AG04450 (cell line): ENCODE measurements around the gene TENT4B. TPM values are rescaled to one million over a fixed set of nuclear protein-coding genes. Genes with fewer than 3 reads are reported as not detected.
"Not testable (repeated sequence)": the region's sequence is repeated elsewhere in the genome, so short reads cannot be mapped to it uniquely, and the experiment has no call there.

Source experiments
- CTCF ChIA-PET: fragments of 300-600, 350-600 bp; formaldehyde crosslinking; extraction: SDS; loops from one replicate; lab custom pipeline; 2022; ENCODE audit warnings: antibody characterized with exemption, inconsistent platforms; lab: Charles Lee
- POLR2A ChIA-PET: fragments of 350-600 bp; formaldehyde crosslinking; extraction: SDS; loops from one replicate; lab custom pipeline; 2021; ENCODE audit warnings: antibody characterized with exemption, inconsistent platforms; lab: Yijun Ruan, JAX
- DNase-seq: peaks from one replicate; pipeline ENCODE4 v3.0.0-alpha.2; 2011; ENCODE audit warnings: low read depth, low spot score
- H3K27ac ChIP-seq: one replicate; pipeline ENCODE4 v1.5.1; 2012; ENCODE audit warnings: low read depth, low read length, control low read depth
- H3K27me3 ChIP-seq: one replicate; pipeline ENCODE4 v1.6.0; 2012; ENCODE audit warnings: low read length; ENCODE audit not compliant: control insufficient read depth, insufficient read depth
- H3K4me3 ChIP-seq: 2 replicates; pipeline ENCODE4 v1.5.1; 2011; ENCODE audit warnings: mild to moderate bottlenecking, low read depth, low read length, control low read depth
- H3K9me3 ChIP-seq: 2 replicates; pipeline ENCODE4 v1.5.1; 2012; ENCODE audit warnings: low read length; ENCODE audit not compliant: control insufficient read depth, insufficient read depth
- polyA plus RNA-seq: library from polyadenylated mRNA; depleted of rRNA; stranded (reverse); fragments of >200 nt; gene quantifications from 2 replicates; pipeline ENCODE4 v1.2.3, GENCODE V29; 2011
- TF ChIP-seq, protein P1 (sequence below): IDR thresholded peaks from 2 replicates; pipeline ENCODE4 v1.5.1; 2011; ENCODE audit warnings: low read depth, low read length, control low read depth, inconsistent platforms

TENT4B gene
- polyA plus RNA-seq, 1 experiment, result 8.9 TPM

DNA sequence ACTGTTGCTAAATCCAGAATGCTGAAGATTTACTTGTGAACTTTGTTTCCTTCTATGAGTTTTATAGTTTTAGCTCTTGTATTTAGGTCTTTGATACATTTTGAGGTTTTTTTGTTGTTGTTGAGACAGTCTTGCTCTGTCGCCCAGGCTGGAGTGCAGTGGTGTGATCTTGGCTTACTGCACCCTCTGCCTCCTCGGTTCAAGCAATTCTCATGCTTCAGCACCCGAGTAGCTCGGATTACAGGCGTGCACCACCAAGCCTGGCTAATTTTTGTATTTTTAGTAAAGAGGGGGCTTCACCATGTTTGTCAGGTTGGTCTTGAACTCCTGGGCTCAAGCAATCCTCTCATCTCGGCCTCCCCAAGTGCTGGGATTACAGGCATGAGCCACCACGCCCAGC is 14.4 kb downstream of the TENT4B start:
- TF ChIP-seq, protein P1, sequence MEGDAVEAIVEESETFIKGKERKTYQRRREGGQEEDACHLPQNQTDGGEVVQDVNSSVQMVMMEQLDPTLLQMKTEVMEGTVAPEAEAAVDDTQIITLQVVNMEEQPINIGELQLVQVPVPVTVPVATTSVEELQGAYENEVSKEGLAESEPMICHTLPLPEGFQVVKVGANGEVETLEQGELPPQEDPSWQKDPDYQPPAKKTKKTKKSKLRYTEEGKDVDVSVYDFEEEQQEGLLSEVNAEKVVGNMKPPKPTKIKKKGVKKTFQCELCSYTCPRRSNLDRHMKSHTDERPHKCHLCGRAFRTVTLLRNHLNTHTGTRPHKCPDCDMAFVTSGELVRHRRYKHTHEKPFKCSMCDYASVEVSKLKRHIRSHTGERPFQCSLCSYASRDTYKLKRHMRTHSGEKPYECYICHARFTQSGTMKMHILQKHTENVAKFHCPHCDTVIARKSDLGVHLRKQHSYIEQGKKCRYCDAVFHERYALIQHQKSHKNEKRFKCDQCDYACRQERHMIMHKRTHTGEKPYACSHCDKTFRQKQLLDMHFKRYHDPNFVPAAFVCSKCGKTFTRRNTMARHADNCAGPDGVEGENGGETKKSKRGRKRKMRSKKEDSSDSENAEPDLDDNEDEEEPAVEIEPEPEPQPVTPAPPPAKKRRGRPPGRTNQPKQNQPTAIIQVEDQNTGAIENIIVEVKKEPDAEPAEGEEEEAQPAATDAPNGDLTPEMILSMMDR, result no peak
- POLR2A ChIA-PET, result interaction anchor here (0.6 to 1.5 kb wide), 3 partner anchors 12 to 1906 kb away, joined by 3 to 8 read pairs (median 4); no protein-coding TSS in a partner anchor
- CTCF ChIA-PET, result interaction anchor here (0.6 to 3.2 kb wide), 5 partner anchors 30 to 639 kb away, joined by 3 to 11 read pairs (median 5); partner anchors contain the start of gene CNEP1R1
- no peak overlapping the region for H3K4me3 ChIP-seq
- no peaks in the 10 kb centered on the region for H3K9me3 ChIP-seq
- no peaks in the 10 kb centered on the region for H3K27me3 ChIP-seq
- DNase-seq, result no peak
- no peak overlapping the region for H3K27ac ChIP-seq

- TF ChIP-seq, protein P1, result no peak
- Histone ChIP-seq H3K27ac (no peak overlapping the region), H3K27me3 (no peaks in the 10 kb centered on the region), H3K4me3 (no peak overlapping the region), H3K9me3 (no peaks in the 10 kb centered on the region)
- CTCF ChIA-PET, result interaction anchor here (0.6 to 1.7 kb wide), 4 partner anchors 11 to 145 kb away, joined by 3 to 7 read pairs (median 3); partner anchors contain the start of gene CNEP1R1
- no peak for DNase-seq
- POLR2A ChIA-PET, result no interaction called here
Measured at GRCh38 chr16:50169555-50170096, 16.5 kb downstream of the TENT4B start.

DNA sequence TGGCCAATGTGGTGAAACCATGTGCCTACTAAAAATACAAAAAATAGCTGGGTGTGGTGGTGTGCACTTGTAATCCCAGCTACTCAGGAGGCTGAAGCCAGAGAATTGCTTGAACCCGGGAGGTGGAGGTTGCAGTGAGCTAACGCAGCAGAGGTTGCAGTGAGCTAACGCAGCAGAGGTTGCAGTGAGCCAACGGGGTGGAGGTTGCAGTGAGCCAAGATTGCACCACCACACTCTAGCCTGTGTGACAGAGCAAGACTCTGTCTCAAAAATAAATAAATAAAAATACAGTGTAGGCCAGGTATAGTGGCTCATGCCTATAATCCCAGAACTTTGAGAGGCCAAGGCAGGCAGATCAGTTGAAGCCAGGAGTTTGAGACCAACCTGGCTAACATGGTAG is 18.7 kb downstream of the TENT4B start:
- DNase-seq, H3K27me3 ChIP-seq, POLR2A ChIA-PET, H3K4me3 ChIP-seq, H3K9me3 ChIP-seq, H3K27ac ChIP-seq: not testable (repeated sequence)
- CTCF ChIA-PET, result interaction anchor here (1.0 to 1.5 kb wide), 2 partner anchors 13 to 39 kb away, joined by 3 to 7 read pairs; no protein-coding TSS in a partner anchor

GRCh38 chr16:50172195-50172922 is 19.3 kb downstream of the TENT4B start:
- Histone ChIP-seq H3K27ac (no peak overlapping the region), H3K4me3 (no peak overlapping the region), H3K9me3 (no peaks in the 10 kb centered on the region), H3K27me3 (no peaks in the 10 kb centered on the region)
- no peak for DNase-seq
- TF ChIP-seq, protein P1, result no peak
- CTCF ChIA-PET, result interaction anchor here (1.0 to 1.5 kb wide), 4 partner anchors 13 to 147 kb away, joined by 3 to 7 read pairs (median 5); partner anchors contain the start of gene CNEP1R1
- POLR2A ChIA-PET, result no interaction called here

GRCh38 chr16:50173316-50173715 is 20.2 kb downstream of the TENT4B start:
- ChIA-PET CTCF (interaction anchor here (1.2 to 1.5 kb wide), 2 partner anchors 38 to 148 kb away, joined by 3 to 7 read pairs; partner anchors contain the start of gene CNEP1R1), POLR2A (no interaction called here)
- no peak for DNase-seq
- no peak overlapping the region for H3K27ac ChIP-seq
- no peaks in the 10 kb centered on the region for H3K9me3 ChIP-seq
- H3K27me3 ChIP-seq, result no peaks in the 10 kb centered on the region
- TF ChIP-seq, protein P1, result no peak
- no peak overlapping the region for H3K4me3 ChIP-seq
